GM12874 (cell line): Measurements from ENCODE around the gene C1orf141.

ENCODE experiments used
- CTCF ChIP-seq: IDR thresholded peaks from 2 replicates; pipeline ENCODE4 v1.5.1; 2011; ENCODE audit warnings: low read depth, mild to moderate bottlenecking, control low read depth, low read length, moderate library complexity; ENCODE audit not compliant: insufficient read depth

The C1orf141 gene

GRCh38 chr1:67150931-67151330 lies 16.2 kb upstream of the C1orf141 start:
- TF ChIP-seq CTCF = no peak

- peak; percentile 76 for TF ChIP-seq CTCF
Observed at GRCh38 chr1:67149179-67149770, 14.5 kb upstream of the C1orf141 start.

- no peak for TF ChIP-seq CTCF
Observed at GRCh38 chr1:67148516-67149178, 13.9 kb upstream of the C1orf141 start.

- TF ChIP-seq CTCF = no peak
Observed at GRCh38 chr1:67146539-67146938, 11.8 kb upstream of the C1orf141 start.

GRCh38 chr1:67146101-67146500 lies 11.3 kb upstream of the C1orf141 start:
- TF ChIP-seq CTCF = no peak

- peak; percentile 40; the same call in 1 of the 2 replicates for TF ChIP-seq CTCF
Observed at GRCh38 chr1:67144696-67145095, 9.9 kb upstream of the C1orf141 start.

GRCh38 chr1:67143966-67144365 lies 9.2 kb upstream of the C1orf141 start:
- TF ChIP-seq CTCF = no peak
